ENCODE data around the gene PAFAH1B1. TPM values are rescaled to one million over a fixed set of nuclear protein-coding genes. Genes with fewer than 3 reads are reported as not detected.

Gene PAFAH1B1
- total RNA-seq, 2 donors from 2014 or later, result 39.7 to 60.3 TPM

- H3K27ac ChIP-seq, result no peak overlapping the region
- no peak for TF ChIP-seq CTCF (IDR thresholded peaks at IDR 0.05)
- no peak for TF ChIP-seq POLR2A (IDR thresholded peaks at IDR 0.05)
- WGBS, 2 donors, result 64 to 81% methylated on average over 2 to 4 of the region's 4 CpGs
- no peaks in the 10 kb centered on the region for H3K9me3 ChIP-seq
- DNase-seq (no peak), ATAC-seq (no peak)
- H3K4me3 ChIP-seq, result no peak overlapping the region
- no peaks in the 10 kb centered on the region for H3K27me3 ChIP-seq
- peaks cover 3% of the 10 kb centered on the region for H3K4me1 ChIP-seq
- H3K36me3 ChIP-seq (replicated peaks in 1 of 2; ENCODE audit: insufficient read depth in 1 of 2, low read depth in 2 of 2), result no peaks in the 10 kb centered on the region
- intact Hi-C loops (cut with DNase I), result no loop called here
Measured at GRCh38 chr17:2719861-2720260, 126.4 kb downstream of the PAFAH1B1 start.

- WGBS, 2 donors, result 60 to 62% methylated on average over 3 to 4 of the region's 4 CpGs
- peaks cover 0 to 4% of the 10 kb centered on the region in 2 donors for H3K27me3 ChIP-seq
Measured at GRCh38 chr17:2721603-2722002, 128.1 kb downstream of the PAFAH1B1 start.

GRCh38 chr17:2722611-2723010, 129.2 kb downstream of the PAFAH1B1 start:
- no peak for ATAC-seq
- Histone ChIP-seq H3K27me3 (peaks cover 0 to 11% of the 10 kb centered on the region in 2 donors), H3K36me3 (replicated peaks in 1 of 2; ENCODE audit: insufficient read depth in 1 of 2, low read depth in 2 of 2) (no peaks in the 10 kb centered on the region), H3K27ac (no peak overlapping the region), H3K9me3 (no peaks in the 10 kb centered on the region), H3K4me3 (no peak overlapping the region), H3K4me1 (peaks cover 5% of the 10 kb centered on the region)
- TF ChIP-seq CTCF (IDR thresholded peaks at IDR 0.05) (no peak), POLR2A (IDR thresholded peaks at IDR 0.05) (no peak)
- intact Hi-C loops (cut with DNase I), result no loop called here
- 66 to 80% methylated on average over 3 to 10 of the region's 10 CpGs for WGBS, 2 donors
- no peak for DNase-seq

More at GRCh38 chr17:2721603-2722002, 128.1 kb downstream of the PAFAH1B1 start:
- Histone ChIP-seq H3K4me1 (peaks cover 5% of the 10 kb centered on the region), H3K4me3 (no peak overlapping the region), H3K27ac (no peak overlapping the region), H3K9me3 (no peaks in the 10 kb centered on the region), H3K36me3 (replicated peaks in 1 of 2; ENCODE audit: insufficient read depth in 1 of 2, low read depth in 2 of 2) (no peaks in the 10 kb centered on the region)
- TF ChIP-seq POLR2A (IDR thresholded peaks at IDR 0.05) (no peak), CTCF (IDR thresholded peaks at IDR 0.05) (no peak)
- DNase-seq (no peak), ATAC-seq (no peak)
- intact Hi-C loops (cut with DNase I), result no loop called here

- no peaks in the 10 kb centered on the region for H3K9me3 ChIP-seq
- no peak overlapping the region for H3K4me3 ChIP-seq
- H3K27ac ChIP-seq, result no peak overlapping the region
- DNase-seq, result no peak
- no peak for TF ChIP-seq CTCF (IDR thresholded peaks at IDR 0.05)
- no peak for TF ChIP-seq POLR2A (IDR thresholded peaks at IDR 0.05)
- no peaks in the 10 kb centered on the region for H3K36me3 ChIP-seq (replicated peaks in 1 of 2; ENCODE audit: insufficient read depth in 1 of 2, low read depth in 2 of 2)
- H3K4me1 ChIP-seq, result peaks cover 5% of the 10 kb centered on the region
- WGBS, 2 donors, result 54 to 57% methylated on average over 5 to 10 of the region's 18 CpGs
- peaks cover 0 to 11% of the 10 kb centered on the region in 2 donors for H3K27me3 ChIP-seq
- intact Hi-C loops (cut with DNase I), result no loop called here
- no peak for ATAC-seq
Measured at GRCh38 chr17:2723505-2723996, 130.1 kb downstream of the PAFAH1B1 start.
